CD4-positive, alpha-beta T cell treated with Interleukin-21 for 1 hour (primary cell): ENCODE results near the gene CAB39.

ENCODE experiments used
- DNase-seq: peaks from one replicate; pipeline ENCODE4 v3.0.0-alpha.2; 2020

CAB39 gene

GRCh38 chr2:230823264-230823964 is 110.8 kb downstream of the CAB39 start:
- no peak for DNase-seq

DNA sequence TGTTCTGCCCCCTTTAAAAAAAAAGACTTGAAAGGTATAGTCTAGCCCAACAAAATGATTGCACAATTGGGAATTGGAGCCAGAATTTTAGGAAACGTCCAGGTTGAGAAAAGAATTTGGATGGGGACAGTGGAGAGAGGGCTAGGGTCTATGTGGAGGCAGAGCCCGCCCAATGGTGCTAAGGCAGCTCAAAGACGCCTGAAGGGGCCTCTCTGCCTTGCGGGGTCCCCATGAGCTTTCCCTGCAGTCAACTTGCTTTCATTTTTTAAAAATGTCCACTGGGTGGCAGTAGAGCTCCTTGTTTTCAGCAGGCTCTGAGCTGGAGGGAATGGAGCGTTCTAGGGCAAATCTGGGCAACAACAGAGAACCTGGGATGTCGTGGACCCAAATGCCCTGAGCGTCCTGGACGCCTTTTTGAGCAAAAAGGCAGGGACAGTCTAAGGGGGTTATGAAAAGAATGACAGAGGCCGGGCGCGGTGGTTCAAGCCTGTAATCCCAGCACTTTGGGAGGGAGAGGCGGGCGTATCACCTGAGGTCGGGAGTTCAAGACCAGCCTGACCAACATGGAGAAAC is 111.8 kb downstream of the CAB39 start:
- DNase-seq, result peak; percentile 82

- DNase-seq, result no peak
Observed at GRCh38 chr2:230825354-230825753, 112.7 kb downstream of the CAB39 start.

- no peak for DNase-seq
Observed at GRCh38 chr2:230827774-230828271, 115.2 kb downstream of the CAB39 start.

DNA sequence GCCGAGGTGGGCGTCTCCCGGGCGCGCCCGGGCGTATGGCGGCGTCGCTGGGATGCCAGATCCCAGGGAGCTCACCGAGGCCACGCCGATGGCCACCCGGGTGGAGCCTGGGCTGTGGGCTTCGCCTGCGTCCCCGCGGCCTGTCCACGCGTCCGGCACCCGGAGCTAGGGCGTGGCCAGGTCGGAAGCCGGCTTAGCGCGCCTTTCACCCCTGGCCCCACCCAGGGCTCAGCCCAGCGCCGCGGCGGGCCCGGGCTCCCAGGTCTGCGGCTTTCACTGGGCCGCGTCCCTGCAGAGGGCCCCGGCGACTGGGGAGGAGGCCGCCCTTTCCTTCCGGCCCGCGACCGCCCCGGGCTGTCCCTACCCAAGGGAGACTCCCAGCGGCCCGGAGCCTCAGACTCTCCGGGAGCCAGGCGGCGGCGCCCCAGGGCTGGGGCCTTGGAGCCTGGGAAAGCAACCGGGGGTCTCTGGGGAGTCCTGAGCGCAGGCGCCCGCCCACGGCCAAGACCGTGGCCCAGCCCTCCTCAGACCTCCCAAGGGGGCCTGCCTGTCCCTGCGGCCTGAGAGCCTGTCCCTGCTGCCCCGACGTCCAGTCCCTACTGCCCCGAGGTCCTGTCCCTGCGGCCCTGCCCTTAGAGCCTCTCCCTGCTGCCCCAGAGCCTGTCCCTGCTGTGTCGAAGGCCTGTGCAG is 115.8 kb downstream of the CAB39 start:
- peak; percentile 22 for DNase-seq

DNA sequence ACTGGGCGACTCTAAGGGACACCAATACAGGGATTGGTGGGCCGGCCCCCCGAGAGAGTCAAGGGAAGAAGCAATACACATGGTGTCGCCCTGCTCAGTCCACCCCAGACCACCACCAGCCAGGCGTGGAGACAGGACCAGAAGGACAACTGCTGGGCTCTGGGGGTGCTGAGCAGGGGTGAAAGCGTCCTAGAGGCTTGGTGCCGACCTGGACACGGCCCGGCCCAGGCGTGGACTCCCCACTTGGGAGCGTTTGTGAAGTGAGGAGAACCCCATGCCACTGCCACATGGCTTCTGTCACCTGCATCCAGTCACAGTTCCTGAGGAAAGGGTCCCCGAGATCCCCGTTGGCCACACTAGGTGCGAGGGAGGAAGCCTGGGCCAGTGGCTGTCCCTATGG is 116.7 kb downstream of the CAB39 start:
- DNase-seq, result no peak

- no peak for DNase-seq
Observed at GRCh38 chr2:230829959-230830358, 117.3 kb downstream of the CAB39 start.

GRCh38 chr2:230830428-230830827 is 117.8 kb downstream of the CAB39 start:
- no peak for DNase-seq

DNA sequence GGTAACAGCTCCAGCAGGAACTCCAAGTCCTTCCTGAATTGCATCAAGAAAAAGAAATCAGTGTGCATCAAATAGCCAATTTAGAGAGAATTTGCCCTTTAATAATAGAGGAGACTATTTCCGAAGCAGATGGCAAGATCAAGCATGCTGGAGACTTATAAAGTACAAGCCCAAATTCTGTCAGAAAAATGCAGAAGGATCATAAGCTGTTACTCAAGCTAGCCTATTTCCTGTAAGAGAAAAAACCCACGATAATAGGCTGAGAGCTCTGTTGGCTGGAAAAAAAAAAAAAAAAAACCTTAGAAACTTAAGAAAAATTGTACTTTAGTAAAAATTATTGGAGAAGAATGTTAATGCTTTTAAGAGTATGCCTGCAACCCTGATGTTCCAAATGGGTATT is 127.7 kb downstream of the CAB39 start:
- no peak for DNase-seq

DNA sequence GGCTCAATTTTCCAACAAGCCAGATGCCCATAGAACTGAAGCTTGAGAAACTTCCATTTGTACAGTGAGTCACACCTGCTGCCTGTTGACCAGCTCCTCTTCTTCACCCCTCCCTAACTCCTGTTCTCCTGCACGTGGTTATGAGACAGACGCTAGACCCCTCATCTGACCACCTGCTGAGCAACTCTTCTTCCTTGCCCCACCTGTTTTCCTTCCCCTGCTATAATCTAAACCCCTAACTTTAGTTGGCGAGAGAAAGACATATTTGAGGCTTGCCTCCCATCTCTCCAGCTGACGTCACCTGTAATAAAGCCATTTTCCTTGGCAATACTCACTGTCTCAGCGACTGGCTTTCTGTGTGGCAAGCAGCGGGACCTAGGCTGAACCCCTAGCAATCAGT is 129.8 kb downstream of the CAB39 start:
- DNase-seq, result no peak

DNA sequence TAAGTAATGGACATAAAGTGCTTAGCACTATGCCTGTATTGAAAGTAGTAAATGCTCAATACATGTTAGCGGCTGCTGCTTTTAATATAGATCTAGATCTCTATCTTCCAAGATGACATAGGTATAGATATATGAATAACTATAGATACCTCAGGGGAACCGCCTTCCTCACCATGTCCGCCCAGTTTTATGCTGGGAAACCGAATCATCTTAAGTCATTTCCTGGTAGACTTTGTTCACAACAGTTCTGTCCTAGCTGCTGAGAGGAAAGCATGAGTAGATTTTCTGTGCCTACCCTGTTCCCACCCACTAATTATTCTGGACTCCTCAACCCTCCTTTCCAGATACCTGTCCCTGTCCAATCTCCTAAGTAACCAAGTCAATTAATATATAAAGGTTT is 130.5 kb downstream of the CAB39 start:
- DNase-seq, result no peak

- no peak for DNase-seq
Observed at GRCh38 chr2:230846360-230846759, 133.7 kb downstream of the CAB39 start.

DNA sequence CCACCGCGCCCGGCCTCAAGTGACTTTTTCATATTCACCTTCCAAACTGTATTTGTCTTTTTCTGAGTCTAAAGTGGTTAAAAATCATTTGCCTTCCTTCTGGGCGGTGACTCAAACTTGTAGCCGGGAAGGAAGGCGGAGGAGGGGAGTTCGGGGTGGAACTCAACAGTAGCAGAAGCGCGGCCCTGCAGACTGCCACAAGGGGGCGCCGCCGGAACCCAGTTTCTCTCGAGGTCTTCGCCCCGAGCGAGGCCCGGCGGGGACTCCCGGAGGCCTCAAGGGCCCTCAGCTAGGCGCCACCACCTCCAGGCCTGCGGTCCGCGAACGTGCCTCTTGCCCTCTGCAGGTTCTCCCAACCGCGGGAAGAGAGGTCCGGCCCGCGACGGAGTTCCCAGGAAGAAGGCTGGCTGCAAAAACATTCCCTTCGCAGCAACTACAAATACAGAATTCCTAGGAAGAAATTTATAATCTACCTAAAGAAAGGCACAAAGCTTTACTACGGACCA is 135.3 kb downstream of the CAB39 start:
- DNase-seq, result peak; percentile 84

GRCh38 chr2:230849633-230850357 is 137.2 kb downstream of the CAB39 start:
- peak; percentile 72 for DNase-seq

DNA sequence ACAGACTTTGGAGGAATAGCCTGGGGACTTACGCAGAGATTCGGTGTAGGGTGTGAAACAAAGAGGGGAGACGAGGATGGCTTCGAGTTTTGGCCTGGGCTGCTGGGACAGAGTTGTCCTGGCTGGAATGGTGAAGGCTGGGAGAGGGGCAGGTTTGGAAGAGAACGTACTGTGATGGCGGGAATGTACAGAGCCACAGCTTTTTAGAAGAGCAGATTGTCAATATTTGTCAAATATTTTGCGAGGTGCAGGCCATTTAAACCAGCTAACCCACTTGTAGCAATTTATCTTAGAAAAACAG is 137.7 kb downstream of the CAB39 start:
- DNase-seq, result no peak

GRCh38 chr2:230852113-230852512 is 139.5 kb downstream of the CAB39 start:
- DNase-seq, result no peak

GRCh38 chr2:230861552-230862255 is 149.1 kb downstream of the CAB39 start:
- no peak for DNase-seq

GRCh38 chr2:230862292-230862691 is 149.7 kb downstream of the CAB39 start:
- no peak for DNase-seq

- DNase-seq, result no peak
Observed at GRCh38 chr2:230863031-230863430, 150.4 kb downstream of the CAB39 start.

- DNase-seq, result no peak
Observed at GRCh38 chr2:230863442-230864121, 150.9 kb downstream of the CAB39 start.

DNA sequence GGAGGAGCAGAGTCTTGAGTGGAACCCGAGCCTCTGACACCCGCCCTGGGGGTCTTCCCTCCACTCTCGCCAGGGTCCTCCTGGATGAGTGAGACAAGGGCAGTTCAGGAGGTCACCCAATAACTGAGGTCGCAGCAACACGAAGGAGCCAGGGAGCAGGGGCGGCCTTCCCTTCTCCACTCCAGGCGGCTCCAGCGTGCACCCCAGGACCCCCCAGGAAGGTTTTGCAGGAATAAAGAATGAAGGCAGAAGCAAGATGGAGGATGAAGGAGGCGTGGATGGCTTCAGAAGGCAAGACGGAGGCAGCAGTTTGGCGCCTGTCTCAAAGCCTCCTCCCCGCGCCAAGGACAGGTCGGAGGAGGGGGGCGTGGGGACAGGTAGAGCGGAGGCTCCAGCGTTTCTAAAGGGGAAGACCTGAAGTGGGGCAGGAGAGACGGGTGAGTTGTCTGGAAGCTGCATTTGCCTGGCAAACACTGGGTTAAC is 151.5 kb downstream of the CAB39 start:
- no peak for DNase-seq
